Gastrocnemius medialis (tissue), 4 donors: ENCODE results near the gene TUBB6. TPM values are rescaled to one million over a fixed set of nuclear protein-coding genes. Genes with fewer than 3 reads are reported as not detected.

Experiments
- ATAC-seq, 2 donors: fragments of 150-250 bp; one replicate each; pipeline ENCODE4 v1.9.1; 2016
- DNase-seq, 2 donors: peaks; one replicate each; pipeline ENCODE4 v3.0.0-alpha.2; 2019
- H3K27ac ChIP-seq, 4 donors: fragments of 200-600 bp; sonication (generic); 1 replicate in 1 of 4; 2 replicates in 3 of 4; pipeline ENCODE4 v1.5.1; 2016 to 2018; ENCODE audit warnings: mild to moderate bottlenecking in 2 of 4, moderate library complexity in 1 of 4
- H3K27me3 ChIP-seq, 3 donors: fragments of 200-600 bp; sonication (generic) in 2 of 3; 1 replicate in 1 of 3; 2 replicates in 2 of 3; pipeline versions ENCODE4 v1.5.1 to v1.6.0; 2016 to 2019; ENCODE audit warnings: mild to moderate bottlenecking in 1 of 3, moderate library complexity in 1 of 3
- H3K36me3 ChIP-seq, 2 donors: fragments of 200-600 bp; sonication (generic) in 1 of 2; one replicate each; pipeline ENCODE4 v1.5.1; 2017 to 2018
- H3K4me1 ChIP-seq, 2 donors: fragments of 200-600 bp; sonication (generic) in 1 of 2; one replicate each; pipeline ENCODE4 v1.5.1; 2016 to 2017; ENCODE audit warnings: mild to moderate bottlenecking in 2 of 2
- H3K4me3 ChIP-seq, 4 donors: fragments of 200-600 bp; sonication (generic) in 3 of 4; 1 replicate in 1 of 4; 2 replicates in 3 of 4; pipeline ENCODE4 v1.5.1; 2016 to 2019; ENCODE audit warnings: mild to moderate bottlenecking in 2 of 4
- H3K9me3 ChIP-seq, 3 donors: fragments of 200-600 bp; sonication (generic) in 2 of 3; 1 replicate in 1 of 3; 2 replicates in 2 of 3; pipeline ENCODE4 v1.5.1; 2016 to 2019
- CTCF ChIP-seq, 5 experiments: fragments of 450-650 bp in 3 of 5; fragments of 200-600 bp in 2 of 5; sonication (generic) in 2 of 5; IDR thresholded peaks in 4 of 5; conservative IDR thresholded peaks in 1 of 5; 1 replicate in 4 of 5; 2 replicates in 1 of 5; pipeline ENCODE4 v1.5.1; 2016 to 2019; ENCODE audit warnings: antibody characterized with exemption in 5 of 5, mild to moderate bottlenecking in 3 of 5, moderate library complexity in 3 of 5
- POLR2A ChIP-seq, 2 donors: fragments of 450-650 bp; IDR thresholded peaks; one replicate each; pipeline ENCODE4 v1.6.1; 2017; ENCODE audit warnings: antibody characterized with exemption in 2 of 2, mild to moderate bottlenecking in 2 of 2, moderate library complexity in 2 of 2
- in situ Hi-C, 4 donors: fragments of 200-750 bp; cut with MboI; loops; one replicate each; pipeline versions ENCODE4 v1.15.0 to v1.8.0; 2017; ENCODE audit warnings: low sequenced_read_pairs in 4 of 4
- intact Hi-C: fragments of 100-400 bp; cut with DNase I; formaldehyde crosslinking; loops from one replicate; pipeline ENCODE4 v1.15.1; 2023; ENCODE audit warnings: low total_unique reads
- total RNA-seq, 4 donors: library from RNA; depleted of rRNA; stranded (reverse); fragments of >200 nt; gene quantifications; one replicate each; pipeline versions ENCODE4 v1.1.0 to v1.2.3, GENCODE V29; 2016

TUBB6 gene
- total RNA-seq, 4 donors from 2014 or later, result 6.3 to 29.7 (median 13.5) TPM

GRCh38 chr18:12326711-12327460 lies 18.8 kb downstream of the TUBB6 start:
- DNase-seq, result no peak

DNA sequence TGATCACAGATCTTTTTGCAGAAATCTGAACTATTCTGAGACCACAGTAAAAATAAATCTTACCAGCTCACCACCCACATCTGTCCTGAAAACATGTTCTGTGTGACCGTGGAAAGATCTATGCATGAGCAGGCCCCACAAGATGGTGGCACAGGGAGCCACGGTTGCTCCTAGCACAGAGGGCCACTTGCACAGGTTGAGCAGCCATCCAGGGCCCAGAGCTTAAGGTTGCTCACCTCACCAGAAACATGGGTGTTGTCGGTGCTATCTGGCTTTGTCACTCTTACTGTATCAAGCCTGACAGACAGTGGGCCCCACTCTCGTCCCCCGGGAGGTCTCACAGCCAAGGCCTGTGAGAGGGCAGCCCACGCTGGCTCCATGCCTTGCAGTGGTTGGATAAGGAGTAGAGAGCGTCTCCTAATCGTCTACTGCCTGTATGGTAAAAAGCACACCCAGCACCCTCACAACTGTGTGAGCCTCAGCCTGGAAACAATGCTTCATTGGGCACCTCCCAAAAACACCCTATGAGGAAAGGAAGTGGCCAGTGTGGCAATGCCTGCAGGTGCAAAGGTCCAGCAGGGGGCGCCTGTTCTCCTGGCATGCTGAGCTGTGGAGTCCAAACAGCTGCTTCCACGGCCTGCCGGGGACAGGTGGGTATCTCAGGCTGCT lies 19.6 kb downstream of the TUBB6 start:
- TF ChIP-seq CTCF (IDR thresholded peaks at IDR 0.05 in 4 of 5, conservative IDR thresholded peaks at IDR 0.05 in 1 of 5), result peak; percentile 60 to 83 (median 70)
- TF ChIP-seq POLR2A (IDR thresholded peaks at IDR 0.05), result no peak
- H3K27me3 ChIP-seq, result no peaks in the 10 kb centered on the region
- no peaks in the 10 kb centered on the region for H3K9me3 ChIP-seq
- H3K4me1 ChIP-seq, result peaks cover 0 to 8% of the 10 kb centered on the region in 2 donors
- H3K27ac ChIP-seq, result peak overlapping the region in 1 of 4 donors; percentile 38
- ATAC-seq (peak; percentile 32 to 84), DNase-seq (peak; percentile 26 to 76)
- intact Hi-C loops, result no loop called here
- in situ Hi-C loops, result no loop called here
- no peak overlapping the region for H3K4me3 ChIP-seq
- peaks cover 0 to 34% of the 10 kb centered on the region in 2 donors for H3K36me3 ChIP-seq

More at GRCh38 chr18:12326711-12327460, 18.8 kb downstream of the TUBB6 start:
- in situ Hi-C loops, result no loop called here
- Histone ChIP-seq H3K27me3 (no peaks in the 10 kb centered on the region), H3K27ac (peak overlapping the region in 1 of 4 donors; percentile 38), H3K4me3 (no peak overlapping the region), H3K4me1 (peaks cover 0 to 8% of the 10 kb centered on the region in 2 donors), H3K36me3 (peaks cover 0 to 34% of the 10 kb centered on the region in 2 donors), H3K9me3 (no peaks in the 10 kb centered on the region)
- TF ChIP-seq POLR2A (IDR thresholded peaks at IDR 0.05), result no peak
- TF ChIP-seq CTCF (IDR thresholded peaks at IDR 0.05 in 4 of 5, conservative IDR thresholded peaks at IDR 0.05 in 1 of 5), result no peak
- ATAC-seq, result no peak
- intact Hi-C loops, result no loop called here

DNA sequence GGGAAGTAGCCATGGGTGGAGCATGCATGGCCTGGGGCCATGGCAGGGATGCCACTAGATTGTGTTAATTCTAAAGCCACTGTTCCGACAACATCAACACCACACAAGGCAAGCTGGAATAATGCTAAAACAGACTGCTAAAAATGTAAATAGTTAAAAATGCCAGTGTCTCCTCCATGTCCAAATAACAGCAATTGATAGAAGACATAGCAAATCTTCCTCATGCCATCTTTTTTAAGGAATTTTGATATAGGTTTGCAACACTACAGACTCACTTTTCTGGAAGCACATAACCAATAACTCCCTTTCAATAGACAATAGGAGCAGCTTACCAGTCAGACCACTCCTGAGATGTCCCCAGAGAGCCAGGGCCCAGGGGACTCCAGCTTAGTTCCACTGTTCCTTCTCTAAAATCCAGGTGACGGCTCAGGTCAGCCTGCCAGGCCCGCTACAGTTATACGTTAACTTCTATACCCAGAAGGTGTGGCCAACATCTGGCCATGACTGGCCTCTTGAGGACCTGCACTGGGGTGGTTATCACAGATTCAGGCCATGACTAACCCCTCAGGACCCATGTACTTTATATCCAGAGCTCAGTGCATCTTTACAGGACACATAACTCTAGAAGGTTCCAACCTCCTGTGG lies 20.3 kb downstream of the TUBB6 start:
- ATAC-seq, result no peak

More for the DNA sequence above, 20.3 kb downstream of the TUBB6 start:
- no peaks in the 10 kb centered on the region for H3K27me3 ChIP-seq
- H3K4me1 ChIP-seq, result peaks cover 0 to 8% of the 10 kb centered on the region in 2 donors
- no peak for DNase-seq
- intact Hi-C loops, result no loop called here
- H3K9me3 ChIP-seq, result no peaks in the 10 kb centered on the region
- TF ChIP-seq CTCF (IDR thresholded peaks at IDR 0.05 in 4 of 5, conservative IDR thresholded peaks at IDR 0.05 in 1 of 5) (no peak), POLR2A (IDR thresholded peaks at IDR 0.05) (no peak)
- in situ Hi-C loops, result no loop called here
- H3K27ac ChIP-seq, result peak overlapping the region in 1 of 4 donors; percentile 38
- peaks cover 0 to 35% of the 10 kb centered on the region in 2 donors for H3K36me3 ChIP-seq
- no peak overlapping the region for H3K4me3 ChIP-seq
